Kidney (tissue), 14 donors: ENCODE measurements around the gene CST5. TPM values are rescaled to one million over a fixed set of nuclear protein-coding genes. Genes with fewer than 3 reads are reported as not detected.
"Not testable (repeated sequence)": the region's sequence is repeated elsewhere in the genome, so short reads cannot be mapped to it uniquely, and the experiment has no call there.

Source experiments
- DNase-seq, 5 donors: peaks; one replicate each; pipeline ENCODE4 v3.0.0-alpha.2; 2013 to 2020
- FAIRE-seq: peaks from 2 replicates; lab custom pipeline; 2012; peaks lifted over from hg19 to GRCh38; lab: Jason Lieb, UNC
- H3K27ac ChIP-seq, 2 donors: one replicate each; pipeline ENCODE4 v1.7.0; 2013; ENCODE audit warnings: low read depth in 2 of 2, low read length in 2 of 2, inconsistent platforms in 1 of 2
- H3K27me3 ChIP-seq: one replicate; pipeline ENCODE4 v1.7.1; 2013; ENCODE audit warnings: low read length, inconsistent platforms; ENCODE audit not compliant: control insufficient read depth, insufficient read depth
- H3K36me3 ChIP-seq, 3 donors: one replicate each; pipeline versions ENCODE4 v1.7.0 to v1.7.1; 2013; ENCODE audit warnings: low read length in 3 of 3, control low read depth in 1 of 3, inconsistent platforms in 1 of 3; ENCODE audit not compliant: insufficient read depth in 3 of 3, control insufficient read depth in 2 of 3
- H3K4me1 ChIP-seq, 3 donors: one replicate each; pipeline versions ENCODE4 v1.7.0 to v1.7.1; 2013; ENCODE audit warnings: low read length in 3 of 3, inconsistent platforms in 1 of 3, low read depth in 1 of 3; ENCODE audit not compliant: control insufficient read depth in 2 of 3, insufficient read depth in 2 of 3
- H3K4me3 ChIP-seq, 3 donors: one replicate each; pipeline versions ENCODE4 v1.7.0 to v1.8.1; 2013; ENCODE audit warnings: low read length in 3 of 3, control low read depth in 1 of 3, inconsistent platforms in 1 of 3
- H3K9ac ChIP-seq, 3 donors: one replicate each; pipeline versions ENCODE4 v1.7.0 to v1.7.1; 2013; ENCODE audit warnings: low read length in 3 of 3, control low read depth in 1 of 3, inconsistent platforms in 1 of 3
- H3K9me3 ChIP-seq, 3 donors: one replicate each; pipeline versions ENCODE4 v1.7.0 to v1.7.1; 2013; ENCODE audit warnings: low read length in 3 of 3, control low read depth in 1 of 3, inconsistent platforms in 1 of 3; ENCODE audit not compliant: control insufficient read depth in 2 of 3, insufficient read depth in 1 of 3
- intact Hi-C: fragments of 100-400 bp; cut with DNase I; formaldehyde crosslinking; loops from one replicate; pipeline ENCODE4 v1.11.1; 2022
- polyA plus RNA-seq: library from polyadenylated mRNA; stranded (reverse); fragments of 350-450 nt; fragmentation: Illumina TruSeq; extraction: RNeasy Lipid Tissue Mini Kit (QIAGEN cat#74804); gene quantifications from one replicate; pipeline ENCODE4 v1.2.3, GENCODE V29; 2014; ENCODE audit warnings: low read depth, low replicate concordance; ENCODE audit not compliant: insufficient read depth
- total RNA-seq: library from RNA; stranded (reverse); fragmentation: NEBNext Ultra II Directional; extraction: Animal tissue kit (Norgen Biotek cat#: 25700); gene quantifications from one replicate; pipeline ENCODE4 v1.2.1, GENCODE V29; 2021
- TF ChIP-seq, protein P1 (sequence below): IDR thresholded peaks from 3 replicates; pipeline ENCODE4 v1.5.1; 2012; ENCODE audit warnings: mild to moderate bottlenecking, moderate library complexity, borderline replicate concordance; ENCODE audit not compliant: insufficient read depth; ENCODE audit errors: extremely low read depth
- donor health status: control.
- donor health status: control.
- donor health status: control.
- donor health status: control.
- donor health status: control.
- donor health status: DM: yes; HTN: yes; CAD: no.
- donor health status: Normal renal cell carcinoma (clear cell type).

CST5 gene
- total and polyA plus RNA-seq, 2 donors from 2014 or later: not detected

DNA sequence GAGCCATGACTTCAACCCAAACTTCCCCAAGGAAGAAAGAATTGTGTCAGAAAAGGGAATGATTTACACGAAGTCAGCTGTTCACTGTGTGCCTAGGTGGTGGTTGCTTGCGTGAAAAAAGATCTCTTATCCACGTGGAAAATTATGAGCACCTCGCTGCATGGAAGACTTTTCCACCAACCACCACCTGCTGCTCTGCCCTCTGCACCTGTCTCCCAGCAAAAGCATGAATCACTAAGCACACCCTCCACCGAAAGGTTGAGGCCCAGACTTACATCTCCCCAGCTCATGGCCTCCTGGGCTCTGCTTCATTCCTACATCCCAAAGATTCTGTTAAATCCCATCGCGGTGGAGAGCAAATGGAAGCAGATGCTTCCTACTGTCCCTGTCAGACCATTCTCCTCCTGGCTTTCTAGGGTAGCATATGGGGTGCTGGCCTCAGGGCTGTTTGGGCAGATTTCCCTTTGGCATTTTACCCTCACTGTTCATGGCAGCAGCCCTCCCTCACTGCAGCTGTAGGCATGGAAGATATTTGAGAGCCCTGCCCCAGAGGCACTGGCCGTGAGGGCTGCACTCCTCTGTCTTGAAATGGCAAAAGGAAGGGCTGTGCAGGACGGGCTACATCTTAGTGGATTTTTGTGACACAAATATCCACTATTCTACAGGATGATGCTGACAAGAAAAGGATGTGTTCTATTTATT is 37.6 kb upstream of the CST5 start:
- FAIRE-seq (no peak), DNase-seq (no peak)
- intact Hi-C loops: no loop called here
- H3K9me3 ChIP-seq: no peaks in the 10 kb centered on the region
- no peaks in the 10 kb centered on the region for H3K4me1 ChIP-seq
- TF ChIP-seq, protein P1, sequence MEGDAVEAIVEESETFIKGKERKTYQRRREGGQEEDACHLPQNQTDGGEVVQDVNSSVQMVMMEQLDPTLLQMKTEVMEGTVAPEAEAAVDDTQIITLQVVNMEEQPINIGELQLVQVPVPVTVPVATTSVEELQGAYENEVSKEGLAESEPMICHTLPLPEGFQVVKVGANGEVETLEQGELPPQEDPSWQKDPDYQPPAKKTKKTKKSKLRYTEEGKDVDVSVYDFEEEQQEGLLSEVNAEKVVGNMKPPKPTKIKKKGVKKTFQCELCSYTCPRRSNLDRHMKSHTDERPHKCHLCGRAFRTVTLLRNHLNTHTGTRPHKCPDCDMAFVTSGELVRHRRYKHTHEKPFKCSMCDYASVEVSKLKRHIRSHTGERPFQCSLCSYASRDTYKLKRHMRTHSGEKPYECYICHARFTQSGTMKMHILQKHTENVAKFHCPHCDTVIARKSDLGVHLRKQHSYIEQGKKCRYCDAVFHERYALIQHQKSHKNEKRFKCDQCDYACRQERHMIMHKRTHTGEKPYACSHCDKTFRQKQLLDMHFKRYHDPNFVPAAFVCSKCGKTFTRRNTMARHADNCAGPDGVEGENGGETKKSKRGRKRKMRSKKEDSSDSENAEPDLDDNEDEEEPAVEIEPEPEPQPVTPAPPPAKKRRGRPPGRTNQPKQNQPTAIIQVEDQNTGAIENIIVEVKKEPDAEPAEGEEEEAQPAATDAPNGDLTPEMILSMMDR: no peak
- H3K9ac ChIP-seq: no peak overlapping the region
- H3K27ac ChIP-seq: no peak overlapping the region
- H3K4me3 ChIP-seq: no peak overlapping the region
- no peaks in the 10 kb centered on the region for H3K27me3 ChIP-seq
- no peaks in the 10 kb centered on the region for H3K36me3 ChIP-seq

DNA sequence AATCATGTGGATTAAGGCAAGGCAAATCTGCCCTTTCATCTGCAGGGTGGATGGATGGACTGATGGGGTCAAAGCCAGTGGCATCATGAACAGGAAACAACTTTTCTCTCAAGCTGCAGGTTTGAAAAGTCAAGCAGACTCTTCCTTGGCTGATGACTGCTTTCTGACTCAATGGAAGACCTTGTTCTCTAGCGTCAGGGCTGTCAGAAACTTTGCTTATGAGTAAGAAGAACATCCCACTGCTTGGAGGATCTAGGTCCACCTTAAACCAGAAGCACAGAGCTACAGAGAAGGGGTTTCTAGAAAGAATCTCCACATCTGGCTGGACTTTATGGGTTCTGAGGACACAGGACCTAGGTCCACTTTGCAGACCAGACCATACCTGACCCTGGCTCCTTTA is 36.3 kb upstream of the CST5 start:
- Histone ChIP-seq H3K9me3 (no peaks in the 10 kb centered on the region), H3K4me1 (no peaks in the 10 kb centered on the region), H3K4me3 (no peak overlapping the region), H3K27ac (no peak overlapping the region), H3K36me3 (no peaks in the 10 kb centered on the region), H3K27me3 (no peaks in the 10 kb centered on the region), H3K9ac (no peak overlapping the region)
- intact Hi-C loops: no loop called here
- no peak for FAIRE-seq
- no peak for DNase-seq
- TF ChIP-seq, protein P1: no peak

DNA sequence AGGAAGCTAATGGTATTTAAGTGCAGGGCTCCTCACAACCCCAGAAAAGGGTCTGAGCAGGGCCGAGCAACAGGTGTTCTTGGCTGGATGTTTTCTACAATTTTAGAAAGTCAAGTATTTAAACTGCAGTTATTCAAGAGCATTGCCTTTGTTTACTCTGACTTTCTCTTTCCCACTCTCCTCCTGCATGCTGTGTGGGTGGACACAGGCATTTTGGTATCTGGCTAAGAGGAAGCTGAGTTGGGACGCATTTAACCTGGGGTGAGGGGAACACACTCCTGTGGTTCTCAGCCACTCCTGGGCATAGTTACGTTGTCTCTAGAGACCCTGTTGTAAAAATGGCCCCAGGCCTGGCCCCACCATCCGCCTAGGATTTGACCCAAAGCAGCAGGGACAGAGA is 34.9 kb upstream of the CST5 start:
- DNase-seq, H3K36me3 ChIP-seq, H3K4me1 ChIP-seq, H3K9ac ChIP-seq, H3K4me3 ChIP-seq, intact Hi-C loops, H3K27me3 ChIP-seq, H3K27ac ChIP-seq, FAIRE-seq, H3K9me3 ChIP-seq: not testable (repeated sequence)

DNA sequence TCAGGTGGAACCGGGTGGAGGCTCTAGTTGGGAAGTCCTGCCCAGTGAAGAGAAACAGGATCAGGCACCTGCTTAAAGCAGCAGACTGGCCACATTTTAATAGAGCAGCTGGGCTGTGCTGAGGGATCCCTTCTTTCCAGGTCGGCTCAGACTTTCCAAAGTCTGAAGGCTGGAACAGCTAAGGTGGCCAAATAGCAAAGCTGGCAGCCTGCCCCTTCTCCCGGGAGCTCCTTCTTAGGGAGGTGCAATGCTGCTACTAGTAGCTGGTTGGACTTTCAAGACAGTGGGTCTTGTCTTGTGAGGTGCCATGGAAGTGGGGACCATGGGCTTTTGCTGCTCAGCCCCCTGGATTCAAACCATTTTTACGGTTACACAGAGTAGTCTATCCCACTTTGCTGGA is 30.7 kb upstream of the CST5 start:
- H3K36me3 ChIP-seq: no peaks in the 10 kb centered on the region
- FAIRE-seq: no peak

More for the DNA sequence above, 30.7 kb upstream of the CST5 start:
- no peaks in the 10 kb centered on the region for H3K27me3 ChIP-seq
- H3K27ac ChIP-seq: no peak overlapping the region
- DNase-seq: no peak
- intact Hi-C loops: no loop called here
- no peak overlapping the region for H3K4me3 ChIP-seq
- H3K9ac ChIP-seq: no peak overlapping the region
- TF ChIP-seq, protein P1: no peak
- H3K4me1 ChIP-seq: no peaks in the 10 kb centered on the region
- peaks cover 0 to 4% (median 0%) of the 10 kb centered on the region in 3 donors for H3K9me3 ChIP-seq
